Panc1 (cell line): ENCODE data around the gene MYDGF. TPM values are rescaled to one million over a fixed set of nuclear protein-coding genes. Genes with fewer than 3 reads are reported as not detected.

Experiments used
- ATAC-seq: fragments of 200-7000 bp; cut with Tn5 transposase; 2 replicates; pipeline ENCODE4 v1.9.1; 2020; ENCODE audit warnings: mild to moderate bottlenecking, moderate library complexity
- BruUV-seq: library from RNA; stranded (reverse); fragments of 400-500 nt; replicated peaks from 2 replicates; lab custom pipeline; 2021; lab: Mats Ljungman, UMichigan
- CTCF ChIA-PET: fragments of 300-600 bp; sonication (Branson Sonifier 250); formaldehyde crosslinking; loops from one replicate; lab custom pipeline; 2022; ENCODE audit warnings: antibody characterized with exemption; lab: Charles Lee
- POLR2A ChIA-PET: fragments of 300-600 bp; sonication (Branson Sonifier 250); formaldehyde crosslinking; loops from one replicate; lab custom pipeline; 2022; ENCODE audit warnings: antibody characterized with exemption; lab: Charles Lee
- DNase-seq: peaks from one replicate; pipeline ENCODE4 v3.0.0-alpha.2; 2010; ENCODE audit warnings: low read depth, low spot score
- H3K27ac ChIP-seq: 2 replicates; pipeline ENCODE4 v1.5.1; 2011; ENCODE audit warnings: mild to moderate bottlenecking, low read length, inconsistent platforms
- H3K27me3 ChIP-seq: fragments of 200-500 bp; sonication (Bioruptor generic); 2 replicates; pipeline ENCODE4 v1.6.0; 2014; ENCODE audit warnings: low read length, inconsistent platforms; ENCODE audit not compliant: control insufficient read depth, insufficient read depth
- H3K36me3 ChIP-seq: fragments of 200-500 bp; sonication (Bioruptor generic); 2 replicates; pipeline ENCODE4 v1.5.1; 2014; ENCODE audit warnings: inconsistent platforms, mild to moderate bottlenecking, low read length, moderate library complexity; ENCODE audit not compliant: control insufficient read depth, insufficient read depth
- H3K4me1 ChIP-seq: 2 replicates; pipeline ENCODE4 v1.5.1; 2011; ENCODE audit warnings: inconsistent platforms, mild to moderate bottlenecking, low read length, moderate library complexity; ENCODE audit not compliant: control insufficient read depth, insufficient read depth
- H3K4me3 ChIP-seq, 2 experiments: 2 replicates each; pipeline ENCODE4 v1.5.1; 2011 to 2012; ENCODE audit warnings: low read depth in 2 of 2, low read length in 2 of 2, mild to moderate bottlenecking in 2 of 2, inconsistent platforms in 1 of 2, moderate library complexity in 1 of 2
- H3K9me3 ChIP-seq: fragments of 200-500 bp; sonication (Bioruptor generic); 2 replicates; pipeline ENCODE4 v1.5.1; 2014; ENCODE audit warnings: low read depth, mild to moderate bottlenecking, inconsistent platforms, low read length, moderate library complexity; ENCODE audit not compliant: control insufficient read depth, insufficient read depth
- POLR2AphosphoS5 ChIP-seq: IDR thresholded peaks from 2 replicates; pipeline ENCODE4 v1.6.1; 2012; ENCODE audit warnings: mild to moderate bottlenecking, low read depth, low read length, moderate library complexity
- SIN3A ChIP-seq: IDR thresholded peaks from 2 replicates; pipeline ENCODE4 v1.6.1; 2012; ENCODE audit warnings: low read depth, mild to moderate bottlenecking, low read length, moderate library complexity, borderline replicate concordance; ENCODE audit not compliant: insufficient read depth
- TCF7L2 ChIP-seq: IDR thresholded peaks from 2 replicates; pipeline ENCODE4 v1.6.1; 2011; ENCODE audit warnings: mild to moderate bottlenecking, low read depth, low read length, inconsistent platforms
- in situ Hi-C: cut with HindIII; loops from 2 replicates; pipeline ENCODE4 v1.10.0; 2016; ENCODE audit warnings: low sequenced_read_pairs, low pct_unique_long_range_greater_than_20kb
- intact Hi-C: fragments of 100-400 bp; cut with micrococcal nuclease; formaldehyde crosslinking; loops from one replicate; pipeline ENCODE4 v1.10.0; 2022; ENCODE audit not compliant: unreplicated experiment
- total RNA-seq: library from RNA; stranded (reverse); gene quantifications from one replicate; pipeline ENCODE4 v1.2.1, GENCODE V29; 2021; ENCODE audit not compliant: unreplicated experiment
- TF ChIP-seq, protein P1 (sequence below): fragments of 450-650 bp; IDR thresholded peaks from 2 replicates; pipeline ENCODE4 v1.5.1; 2017; ENCODE audit warnings: mild to moderate bottlenecking
- TF ChIP-seq, protein P2 (sequence below), 2 experiments: IDR thresholded peaks; 2 replicates each; pipeline ENCODE4 v1.6.1; 2011 to 2012; ENCODE audit warnings: low read depth in 2 of 2, control low read depth in 1 of 2, low read length in 1 of 2, mild to moderate bottlenecking in 1 of 2, moderate library complexity in 1 of 2; ENCODE audit not compliant: insufficient read depth in 1 of 2

MYDGF gene
- total RNA-seq, 1 experiment from 2014 or later, result 78.1 TPM

DNA sequence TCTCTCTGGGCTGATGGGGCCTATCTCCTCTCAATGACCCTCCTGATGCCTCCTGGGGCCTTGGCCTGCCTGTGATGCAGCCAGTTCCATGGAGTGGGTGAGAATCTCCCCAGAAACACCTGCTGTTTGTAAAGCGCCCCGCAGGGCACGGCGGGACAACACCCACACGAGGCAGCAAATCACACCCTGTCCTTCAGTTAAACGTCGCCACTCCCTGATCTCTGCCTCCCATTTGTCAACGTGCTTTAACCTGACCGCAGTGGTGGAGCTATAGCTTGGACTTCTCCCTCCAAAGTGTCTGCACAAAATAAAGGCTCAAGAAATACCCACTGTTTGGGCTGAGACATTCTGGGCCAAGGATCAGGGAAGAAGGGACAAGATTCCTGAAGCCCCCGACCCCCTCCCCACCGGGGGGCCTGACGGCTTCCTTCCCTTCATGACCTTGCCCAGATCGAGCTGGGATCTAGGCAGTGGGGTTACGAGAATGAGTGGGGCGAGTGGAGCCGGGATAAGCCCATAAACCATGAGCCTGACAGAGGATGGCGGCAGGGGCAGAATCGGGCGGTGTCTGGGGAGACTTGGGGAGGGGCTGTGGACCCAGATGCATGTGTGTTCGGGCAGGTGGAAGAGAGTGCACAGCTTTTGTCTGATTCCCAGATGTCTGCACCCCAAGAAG lies 8.0 kb downstream of the MYDGF start:
- H3K27me3 ChIP-seq, result no peaks in the 10 kb centered on the region
- ChIA-PET POLR2A (no interaction called here), CTCF (no interaction called here)
- H3K27ac ChIP-seq, result no peak overlapping the region
- ATAC-seq (no peak), DNase-seq (no peak)
- intact Hi-C loops (no loop called here), in situ Hi-C loops (no loop called here)
- BruUV-seq, result no TSS peak
- H3K4me3 ChIP-seq, result no peak overlapping the region
- no peaks in the 10 kb centered on the region for H3K9me3 ChIP-seq
- no peaks in the 10 kb centered on the region for H3K4me1 ChIP-seq
- TF ChIP-seq, protein P1, sequence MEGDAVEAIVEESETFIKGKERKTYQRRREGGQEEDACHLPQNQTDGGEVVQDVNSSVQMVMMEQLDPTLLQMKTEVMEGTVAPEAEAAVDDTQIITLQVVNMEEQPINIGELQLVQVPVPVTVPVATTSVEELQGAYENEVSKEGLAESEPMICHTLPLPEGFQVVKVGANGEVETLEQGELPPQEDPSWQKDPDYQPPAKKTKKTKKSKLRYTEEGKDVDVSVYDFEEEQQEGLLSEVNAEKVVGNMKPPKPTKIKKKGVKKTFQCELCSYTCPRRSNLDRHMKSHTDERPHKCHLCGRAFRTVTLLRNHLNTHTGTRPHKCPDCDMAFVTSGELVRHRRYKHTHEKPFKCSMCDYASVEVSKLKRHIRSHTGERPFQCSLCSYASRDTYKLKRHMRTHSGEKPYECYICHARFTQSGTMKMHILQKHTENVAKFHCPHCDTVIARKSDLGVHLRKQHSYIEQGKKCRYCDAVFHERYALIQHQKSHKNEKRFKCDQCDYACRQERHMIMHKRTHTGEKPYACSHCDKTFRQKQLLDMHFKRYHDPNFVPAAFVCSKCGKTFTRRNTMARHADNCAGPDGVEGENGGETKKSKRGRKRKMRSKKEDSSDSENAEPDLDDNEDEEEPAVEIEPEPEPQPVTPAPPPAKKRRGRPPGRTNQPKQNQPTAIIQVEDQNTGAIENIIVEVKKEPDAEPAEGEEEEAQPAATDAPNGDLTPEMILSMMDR, result no peak
- no peaks in the 10 kb centered on the region for H3K36me3 ChIP-seq

DNA sequence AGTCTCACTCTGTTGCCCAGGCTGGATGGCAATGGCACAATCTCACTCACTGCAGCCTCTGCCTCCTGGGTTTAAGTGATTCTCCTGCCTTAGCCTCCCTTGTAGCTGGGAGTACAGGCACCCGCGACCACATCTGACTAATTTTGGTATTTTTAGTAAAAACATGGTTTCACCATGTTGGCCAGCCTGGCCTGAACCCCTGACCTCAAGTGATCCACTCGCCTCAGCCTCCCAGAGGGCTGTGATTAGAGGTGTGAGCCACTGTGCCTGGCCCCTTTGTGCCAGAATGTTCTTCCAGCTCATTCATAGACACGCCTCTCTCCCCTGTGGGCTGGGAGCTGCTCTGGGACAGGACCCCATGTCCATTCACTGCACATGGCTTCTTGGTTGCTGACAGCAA lies 9.1 kb downstream of the MYDGF start:
- ChIA-PET POLR2A (no interaction called here), CTCF (interaction anchor here (1.1 kb wide), 1 partner anchor 12 kb away, joined by 7 read pairs; no protein-coding TSS in a partner anchor)
- H3K27ac ChIP-seq, result no peak overlapping the region
- ATAC-seq (no peak), DNase-seq (no peak)
- no peaks in the 10 kb centered on the region for H3K9me3 ChIP-seq
- BruUV-seq, result no TSS peak
- intact Hi-C loops, result no loop called here
- H3K27me3 ChIP-seq, result no peaks in the 10 kb centered on the region
- no peaks in the 10 kb centered on the region for H3K4me1 ChIP-seq
- no peak overlapping the region for H3K4me3 ChIP-seq
- in situ Hi-C loops, result no loop called here
- TF ChIP-seq TCF7L2 (no peak), SIN3A (no peak), POLR2AphosphoS5 (no peak)
- TF ChIP-seq, protein P1, result no peak
- TF ChIP-seq, protein P2, sequence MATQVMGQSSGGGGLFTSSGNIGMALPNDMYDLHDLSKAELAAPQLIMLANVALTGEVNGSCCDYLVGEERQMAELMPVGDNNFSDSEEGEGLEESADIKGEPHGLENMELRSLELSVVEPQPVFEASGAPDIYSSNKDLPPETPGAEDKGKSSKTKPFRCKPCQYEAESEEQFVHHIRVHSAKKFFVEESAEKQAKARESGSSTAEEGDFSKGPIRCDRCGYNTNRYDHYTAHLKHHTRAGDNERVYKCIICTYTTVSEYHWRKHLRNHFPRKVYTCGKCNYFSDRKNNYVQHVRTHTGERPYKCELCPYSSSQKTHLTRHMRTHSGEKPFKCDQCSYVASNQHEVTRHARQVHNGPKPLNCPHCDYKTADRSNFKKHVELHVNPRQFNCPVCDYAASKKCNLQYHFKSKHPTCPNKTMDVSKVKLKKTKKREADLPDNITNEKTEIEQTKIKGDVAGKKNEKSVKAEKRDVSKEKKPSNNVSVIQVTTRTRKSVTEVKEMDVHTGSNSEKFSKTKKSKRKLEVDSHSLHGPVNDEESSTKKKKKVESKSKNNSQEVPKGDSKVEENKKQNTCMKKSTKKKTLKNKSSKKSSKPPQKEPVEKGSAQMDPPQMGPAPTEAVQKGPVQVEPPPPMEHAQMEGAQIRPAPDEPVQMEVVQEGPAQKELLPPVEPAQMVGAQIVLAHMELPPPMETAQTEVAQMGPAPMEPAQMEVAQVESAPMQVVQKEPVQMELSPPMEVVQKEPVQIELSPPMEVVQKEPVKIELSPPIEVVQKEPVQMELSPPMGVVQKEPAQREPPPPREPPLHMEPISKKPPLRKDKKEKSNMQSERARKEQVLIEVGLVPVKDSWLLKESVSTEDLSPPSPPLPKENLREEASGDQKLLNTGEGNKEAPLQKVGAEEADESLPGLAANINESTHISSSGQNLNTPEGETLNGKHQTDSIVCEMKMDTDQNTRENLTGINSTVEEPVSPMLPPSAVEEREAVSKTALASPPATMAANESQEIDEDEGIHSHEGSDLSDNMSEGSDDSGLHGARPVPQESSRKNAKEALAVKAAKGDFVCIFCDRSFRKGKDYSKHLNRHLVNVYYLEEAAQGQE (IDR thresholded peaks at IDR 0.05; ENCODE audit: insufficient read depth in 1 of 2, low read depth in 2 of 2, low read length in 1 of 2), result no peak
- no peaks in the 10 kb centered on the region for H3K36me3 ChIP-seq
